Measurements from ENCODE around the gene CACNA1D. TPM values are rescaled to one million over a fixed set of nuclear protein-coding genes. Genes with fewer than 3 reads are reported as not detected.

CACNA1D gene
- total RNA-seq, 3 donors from 2014 or later = 0.96 to 50.3 (median 32.1) TPM

- intact Hi-C loops (cut with DNase I; ENCODE audit: low total_unique reads) = no loop called here
- Histone ChIP-seq H3K27me3 (no peaks in the 10 kb centered on the region), H3K9me3 (no peaks in the 10 kb centered on the region), H3K36me3 (no peaks in the 10 kb centered on the region), H3K4me1 (peaks cover 0 to 3% of the 10 kb centered on the region in 2 donors), H3K27ac (peak overlapping the region in 1 of 2 donors; percentile 66), H3K4me3 (peak overlapping the region in 1 of 3 donors; percentile 15)
- DNase-seq (ENCODE audit: low spot score in 2 of 2) = no peak
- TF ChIP-seq POLR2A (IDR thresholded peaks at IDR 0.05) (no peak), POLR2AphosphoS5 (IDR thresholded peaks at IDR 0.05) (no peak), CTCF (IDR thresholded peaks at IDR 0.05) (no peak)
These were observed 51.6 kb downstream of the CACNA1D start for GRCh38 chr3:53545996-53546359.

- no peaks in the 10 kb centered on the region for H3K9me3 ChIP-seq
- H3K36me3 ChIP-seq = no peaks in the 10 kb centered on the region
- intact Hi-C loops (cut with DNase I; ENCODE audit: low total_unique reads) = no loop called here
- H3K27me3 ChIP-seq = no peaks in the 10 kb centered on the region
- no peak for DNase-seq (ENCODE audit: low spot score in 2 of 2)
- TF ChIP-seq POLR2AphosphoS5 (IDR thresholded peaks at IDR 0.05) (no peak), CTCF (IDR thresholded peaks at IDR 0.05) (no peak), POLR2A (IDR thresholded peaks at IDR 0.05) (no peak)
- peaks cover 0 to 3% of the 10 kb centered on the region in 2 donors for H3K4me1 ChIP-seq
- H3K4me3 ChIP-seq = no peak overlapping the region
- H3K27ac ChIP-seq = no peak overlapping the region
These were observed 52.9 kb downstream of the CACNA1D start for GRCh38 chr3:53547327-53547726.

DNA sequence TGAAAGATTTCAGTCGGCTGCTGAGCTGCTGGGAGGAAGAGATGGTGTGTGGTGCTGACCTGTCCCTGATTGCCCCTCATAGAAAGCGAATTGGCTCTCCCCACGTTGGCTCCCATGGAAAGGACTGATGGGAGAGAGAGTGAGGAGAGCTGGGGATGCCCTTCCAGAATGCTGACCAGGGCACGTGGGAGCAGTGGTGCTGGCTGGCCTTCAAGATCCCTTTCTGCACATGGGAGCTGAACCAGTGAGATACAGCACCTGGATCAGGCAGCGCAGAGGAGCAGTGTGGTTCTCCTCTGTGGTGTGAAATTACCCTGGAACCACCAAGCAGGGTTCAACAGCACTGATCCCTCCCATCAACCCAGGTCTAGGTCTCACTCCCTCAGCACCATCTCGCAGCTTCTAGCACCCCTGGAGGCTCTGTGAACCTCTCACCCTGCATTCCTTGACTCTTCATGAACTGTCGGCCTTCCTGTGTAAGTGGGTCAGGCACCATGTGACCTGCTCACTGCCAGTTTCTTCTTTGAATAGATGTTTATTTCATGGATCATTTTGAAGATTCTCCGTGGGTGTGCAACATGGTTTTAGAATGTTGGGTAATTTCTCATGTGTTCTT lies 55.7 kb downstream of the CACNA1D start:
- H3K27ac ChIP-seq = no peak overlapping the region
- no peak overlapping the region for H3K4me3 ChIP-seq
- intact Hi-C loops (cut with DNase I; ENCODE audit: low total_unique reads) = no loop called here

DNA sequence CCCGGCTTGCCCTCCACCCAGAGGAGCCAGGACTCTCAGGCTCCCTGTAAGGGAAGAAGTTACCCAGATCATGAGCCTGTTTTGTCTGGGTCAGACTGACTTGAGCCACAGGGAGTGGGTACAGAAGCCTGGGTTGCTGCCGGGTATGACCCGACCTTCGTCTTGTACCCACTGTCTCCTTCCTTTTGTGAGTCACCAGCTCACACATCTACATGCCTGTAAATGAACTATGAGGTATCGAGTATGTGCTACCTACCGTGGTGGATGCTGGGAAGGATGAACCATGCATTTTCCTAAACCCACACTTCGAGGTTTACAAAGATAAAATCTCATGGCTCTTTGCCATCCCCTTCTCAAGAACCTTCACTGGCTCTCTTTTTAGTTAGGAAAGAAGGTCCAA lies 56.9 kb downstream of the CACNA1D start:
- intact Hi-C loops (cut with DNase I; ENCODE audit: low total_unique reads) = no loop called here
- no peaks in the 10 kb centered on the region for H3K36me3 ChIP-seq
- H3K4me1 ChIP-seq = peaks cover 0 to 2% of the 10 kb centered on the region in 2 donors
- no peaks in the 10 kb centered on the region for H3K9me3 ChIP-seq
- no peak for DNase-seq (ENCODE audit: low spot score in 2 of 2)
- H3K27ac ChIP-seq = peak overlapping the region; percentile 26 to 71
- no peaks in the 10 kb centered on the region for H3K27me3 ChIP-seq
- TF ChIP-seq CTCF (IDR thresholded peaks at IDR 0.05) = no peak
- no peak for TF ChIP-seq POLR2AphosphoS5 (IDR thresholded peaks at IDR 0.05)
- no peak for TF ChIP-seq POLR2A (IDR thresholded peaks at IDR 0.05)
- H3K4me3 ChIP-seq = no peak overlapping the region

More for the DNA sequence above, 55.7 kb downstream of the CACNA1D start:
- TF ChIP-seq CTCF (IDR thresholded peaks at IDR 0.05) = no peak
- TF ChIP-seq POLR2A (IDR thresholded peaks at IDR 0.05) = no peak
- no peak for TF ChIP-seq POLR2AphosphoS5 (IDR thresholded peaks at IDR 0.05)
- Histone ChIP-seq H3K9me3 (no peaks in the 10 kb centered on the region), H3K27me3 (no peaks in the 10 kb centered on the region), H3K4me1 (peaks cover 0 to 3% of the 10 kb centered on the region in 2 donors), H3K36me3 (no peaks in the 10 kb centered on the region)
- no peak for DNase-seq (ENCODE audit: low spot score in 2 of 2)

DNA sequence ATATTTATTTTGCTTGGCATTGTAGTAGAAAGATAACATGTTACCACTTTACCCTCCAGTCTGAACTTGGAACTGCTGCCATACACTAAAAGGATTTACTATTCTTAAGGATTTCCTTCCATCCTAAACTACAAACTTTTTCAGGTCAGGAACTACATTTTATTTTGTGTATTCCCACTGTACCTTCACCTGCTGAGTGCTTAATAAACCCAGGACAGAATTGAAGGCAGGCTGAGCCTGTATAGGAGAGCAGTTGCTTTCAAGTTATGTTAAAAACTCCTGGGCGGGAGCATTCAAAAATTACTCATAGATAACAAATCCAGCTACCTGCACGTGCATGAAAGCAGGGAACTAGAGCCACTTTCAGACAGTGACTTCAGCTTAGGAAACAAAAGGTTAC lies 58.3 kb downstream of the CACNA1D start:
- no peak overlapping the region for H3K4me3 ChIP-seq
- intact Hi-C loops (cut with DNase I; ENCODE audit: low total_unique reads) = no loop called here
- no peak for DNase-seq (ENCODE audit: low spot score in 2 of 2)
- no peak overlapping the region for H3K27ac ChIP-seq
- no peaks in the 10 kb centered on the region for H3K4me1 ChIP-seq
- no peaks in the 10 kb centered on the region for H3K27me3 ChIP-seq
- TF ChIP-seq CTCF (IDR thresholded peaks at IDR 0.05) (no peak), POLR2AphosphoS5 (IDR thresholded peaks at IDR 0.05) (no peak), POLR2A (IDR thresholded peaks at IDR 0.05) (no peak)
- H3K36me3 ChIP-seq = no peaks in the 10 kb centered on the region
- no peaks in the 10 kb centered on the region for H3K9me3 ChIP-seq
